Endothelial cell of umbilical vein (primary cell): ENCODE results near the gene PRKAR1B. TPM values are rescaled to one million over a fixed set of nuclear protein-coding genes. Genes with fewer than 3 reads are reported as not detected.

ENCODE experiments used
- BruUV-seq: library from RNA; stranded (reverse); fragments of 400-500 nt; replicated peaks from 2 replicates; lab custom pipeline; 2021; lab: Mats Ljungman, UMichigan
- CTCF ChIA-PET: fragments of 300-600, 350-600 bp; sonication (Branson Sonifier 250); formaldehyde crosslinking; loops from one replicate; lab custom pipeline; 2021; ENCODE audit warnings: antibody characterized with exemption, inconsistent platforms; lab: Charles Lee
- POLR2A ChIA-PET: fragments of 300-600, 350-600 bp; sonication (Branson Sonifier 250); formaldehyde crosslinking; loops from one replicate; lab custom pipeline; 2021; ENCODE audit warnings: antibody characterized with exemption, inconsistent platforms; lab: Charles Lee
- DNase-seq: peaks from one replicate; pipeline ENCODE4 v3.0.0-alpha.2; 2011; ENCODE audit warnings: low read depth, low spot score
- FAIRE-seq: peaks from 2 replicates; lab custom pipeline; 2011; peaks lifted over from hg19 to GRCh38; lab: Jason Lieb, UNC
- H2AFZ ChIP-seq: 2 replicates; pipeline ENCODE4 v1.6.0; 2012; ENCODE audit warnings: low read depth, low read length, control low read depth, inconsistent platforms
- H3K27ac ChIP-seq: 2 replicates; pipeline ENCODE4 v1.5.1; 2011; ENCODE audit warnings: low read depth, mild to moderate bottlenecking, control low read depth, low read length, moderate library complexity; ENCODE audit not compliant: insufficient read depth
- H3K27me3 ChIP-seq, 2 experiments: 2 replicates each; pipeline versions ENCODE4 v1.6.0 to v1.6.1; 2011; ENCODE audit warnings: low read length in 2 of 2, mixed read lengths in 1 of 2; ENCODE audit not compliant: control insufficient read depth in 2 of 2, insufficient read depth in 2 of 2
- H3K36me3 ChIP-seq, 2 experiments: 2 replicates in 1 of 2; 3 replicates in 1 of 2; pipeline ENCODE4 v1.5.1; 2011; ENCODE audit warnings: low read length in 2 of 2, mild to moderate bottlenecking in 1 of 2, moderate library complexity in 1 of 2; ENCODE audit not compliant: control insufficient read depth in 2 of 2, insufficient read depth in 2 of 2; ENCODE audit errors: extremely low read depth in 1 of 2
- H3K4me1 ChIP-seq: 3 replicates; pipeline ENCODE4 v1.5.1; 2011; ENCODE audit warnings: mild to moderate bottlenecking, low read length; ENCODE audit not compliant: control insufficient read depth, insufficient read depth; ENCODE audit errors: extremely low read depth
- H3K4me2 ChIP-seq: 2 replicates; pipeline ENCODE4 v1.6.1; 2011; ENCODE audit warnings: low read length, control low read depth, mixed read lengths; ENCODE audit not compliant: insufficient read depth
- H3K4me3 ChIP-seq, 3 experiments: fragments of 200-600 bp in 1 of 3; sonication (generic), shearing (Covaris generic) in 1 of 3; replicated peaks in 1 of 3; 2 replicates each; pipeline ENCODE4 v1.5.1; 2011 to 2016; ENCODE audit warnings: control low read depth in 3 of 3, low read length in 3 of 3, mild to moderate bottlenecking in 2 of 3, inconsistent platforms in 1 of 3, low read depth in 1 of 3, moderate library complexity in 1 of 3; ENCODE audit not compliant: insufficient read depth in 1 of 3
- H3K79me2 ChIP-seq: 2 replicates; pipeline ENCODE4 v1.6.0; 2012; ENCODE audit warnings: low read length, inconsistent platforms; ENCODE audit not compliant: control insufficient read depth, insufficient read depth
- H3K9ac ChIP-seq: replicated peaks from 2 replicates; pipeline ENCODE3; 2011; ENCODE audit warnings: low read length, control low read depth; ENCODE audit not compliant: insufficient read depth; ENCODE audit errors: extremely low read depth
- H3K9me1 ChIP-seq: replicated peaks from 3 replicates; pipeline ENCODE4 v1.6.0; 2011; ENCODE audit warnings: mild to moderate bottlenecking, low read length; ENCODE audit not compliant: control insufficient read depth, insufficient read depth; ENCODE audit errors: extremely low read depth
- H3K9me3 ChIP-seq: replicated peaks from 2 replicates; pipeline ENCODE4 v1.5.1; 2012; ENCODE audit warnings: low read length, inconsistent platforms; ENCODE audit not compliant: control insufficient read depth, insufficient read depth
- H4K20me1 ChIP-seq: replicated peaks from 2 replicates; pipeline ENCODE3; 2011; ENCODE audit warnings: mild to moderate bottlenecking, low read length; ENCODE audit not compliant: control insufficient read depth, insufficient read depth; ENCODE audit errors: extremely low read depth
- CTCF ChIP-seq, 2 donors: IDR thresholded peaks; 1 replicate in 1 of 2; 2 replicates in 1 of 2; pipeline ENCODE4 v1.5.1; 2011; ENCODE audit warnings: low read length in 2 of 2, mild to moderate bottlenecking in 2 of 2, moderate library complexity in 2 of 2, control low read depth in 1 of 2, inconsistent platforms in 1 of 2, low read depth in 1 of 2; ENCODE audit not compliant: insufficient read depth in 1 of 2; ENCODE audit errors: extremely low read depth in 1 of 2
- GATA2 ChIP-seq: IDR thresholded peaks from 2 replicates; pipeline ENCODE4 v1.7.0; 2011; ENCODE audit warnings: low read depth, mild to moderate bottlenecking, moderate library complexity, mixed read lengths, low read length; ENCODE audit not compliant: insufficient read length, insufficient read depth
- JUN ChIP-seq: IDR thresholded peaks from 2 replicates; pipeline ENCODE4 v1.6.1; 2011; ENCODE audit warnings: borderline replicate concordance, low read depth; ENCODE audit not compliant: insufficient read length, insufficient read depth
- MYC ChIP-seq: IDR thresholded peaks from one replicate; pipeline ENCODE4 v1.6.1; 2011; ENCODE audit warnings: mild to moderate bottlenecking, low read depth, low read length
- POLR2A ChIP-seq: IDR thresholded peaks from 2 replicates; pipeline ENCODE4 v1.6.1; 2012; ENCODE audit warnings: low read depth, mild to moderate bottlenecking, control low read depth, low read length
- dilution Hi-C: fragments of 300-500 bp; cut with MboI; formaldehyde crosslinking; loops from one replicate; pipeline ENCODE4 v1.15.0; 2019; ENCODE audit warnings: low sequenced_read_pairs; ENCODE audit not compliant: extremely low pct_ligation_motif_present
- intact Hi-C: fragments of 100-400 bp; cut with micrococcal nuclease; formaldehyde crosslinking; loops from one replicate; pipeline ENCODE4 v1.10.0; 2022
- polyA plus RNA-seq, 4 experiments: library from polyadenylated mRNA; depleted of rRNA in 3 of 4; stranded (reverse) in 3 of 4; unstranded in 1 of 4; fragments of >200 nt; gene quantifications; 2 replicates each; pipeline versions ENCODE4 v1.2.1 to v1.2.3, GENCODE V29; 2011 to 2012; ENCODE audit warnings: missing spikeins in 1 of 4
- total RNA-seq: library from RNA; stranded (reverse); gene quantifications from 2 replicates; pipeline ENCODE4 v1.2.3, GENCODE V29; 2021

The PRKAR1B gene
- total and polyA plus RNA-seq, 2 donors (not counting 3 experiments of a cell fraction or from before 2014, with no cell fraction given), result 15.4 to 29.2 TPM

- no peak for TF ChIP-seq MYC
- TF ChIP-seq JUN, result no peak
- TF ChIP-seq CTCF (IDR thresholded peaks at IDR 0.05; ENCODE audit: extremely low read depth in 1 of 2, insufficient read depth in 1 of 2, low read depth in 1 of 2, low read length in 2 of 2), result no peak
- TF ChIP-seq POLR2A, result no peak
- TF ChIP-seq GATA2, result no peak
- H3K4me3 ChIP-seq, result no peak overlapping the region
- H3K9me1 ChIP-seq, result no peaks in the 10 kb centered on the region
- dilution Hi-C loops, result no loop called here
- H4K20me1 ChIP-seq, result no peaks in the 10 kb centered on the region
- CTCF ChIA-PET, result no interaction called here
- DNase-seq (no peak), FAIRE-seq (no peak)
- no peaks in the 10 kb centered on the region for H3K9me3 ChIP-seq
- BruUV-seq, result no TSS peak
- H3K9ac ChIP-seq, result no peak overlapping the region
- POLR2A ChIA-PET, result no interaction called here
- H3K79me2 ChIP-seq, result no peaks in the 10 kb centered on the region
- peaks cover 0 to 5% of the 10 kb centered on the region in 2 experiments for H3K36me3 ChIP-seq
- H3K4me1 ChIP-seq, result no peaks in the 10 kb centered on the region
- no peak overlapping the region for H3K4me2 ChIP-seq
- no peak overlapping the region for H2AFZ ChIP-seq
- intact Hi-C loops, result no loop called here
- H3K27ac ChIP-seq, result no peak overlapping the region
- no peaks in the 10 kb centered on the region for H3K27me3 ChIP-seq
These were observed 132.7 kb downstream of the PRKAR1B start for GRCh38 chr7:594212-594913.
